OCI-LY7 (cell line): Measurements from ENCODE around the gene HLA-E.

Experiments
- EZH2phosphoT487 ChIP-seq: fragments of 200-600 bp; sonication (generic); IDR thresholded peaks from 2 replicates; pipeline ENCODE4 v1.6.1; 2018; ENCODE audit warnings: low read depth, borderline replicate concordance, mild to moderate bottlenecking, mixed run types, antibody characterized with exemption, low read length, moderate library complexity, mixed read lengths
- TF ChIP-seq, protein P1 (sequence below): fragments of 200-600 bp; sonication (generic); conservative IDR thresholded peaks from 2 replicates; pipeline ENCODE4 v1.5.1; 2014; ENCODE audit warnings: mild to moderate bottlenecking, antibody characterized with exemption, low read length, moderate library complexity, mixed read lengths

DNA sequence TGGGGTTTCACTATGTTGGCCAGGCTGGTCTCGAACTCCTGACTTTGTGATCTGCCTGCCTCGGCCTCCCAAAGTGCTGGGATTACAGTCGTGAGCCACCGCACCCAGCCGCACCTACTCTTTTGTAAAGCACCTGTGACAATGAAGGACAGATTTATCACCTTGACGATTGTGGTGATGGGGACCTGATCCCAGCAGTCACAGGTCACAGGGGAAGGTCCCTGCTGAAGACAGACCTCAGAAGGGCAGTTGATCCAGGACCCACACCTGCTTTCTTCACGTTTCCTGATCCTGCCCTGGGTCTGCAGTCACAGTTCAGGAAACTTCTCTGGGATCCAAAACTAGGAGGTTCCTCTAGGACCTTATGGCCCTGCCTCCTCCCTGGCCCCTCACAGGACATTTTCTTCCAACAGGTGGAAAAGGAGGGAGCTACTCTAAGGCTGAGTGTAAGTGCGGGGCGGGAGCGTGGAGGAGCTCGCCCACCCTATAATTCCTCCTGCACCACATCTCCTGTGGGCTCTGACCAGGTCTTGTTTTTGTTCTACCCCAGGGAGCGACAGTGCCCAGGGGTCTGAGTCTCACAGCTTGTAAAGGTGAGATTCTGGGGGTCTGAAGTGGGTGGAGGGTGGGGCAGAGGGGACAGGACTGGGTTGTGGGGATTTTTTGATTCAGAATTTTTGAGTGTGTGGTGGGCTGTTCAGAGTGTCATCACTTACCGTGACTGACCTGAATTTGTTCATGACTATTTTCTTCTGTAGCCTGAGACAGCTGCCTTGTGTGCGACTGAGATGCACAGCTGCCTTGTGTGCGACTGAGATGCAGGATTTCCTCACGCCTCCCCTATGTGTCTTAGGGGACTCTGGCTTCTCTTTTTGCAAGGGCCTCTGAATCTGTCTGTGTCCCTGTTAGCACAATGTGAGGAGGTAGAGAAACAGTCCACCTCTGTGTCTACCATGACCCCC, 3.0 kb downstream of the HLA-E start:
- TF ChIP-seq, protein P1, sequence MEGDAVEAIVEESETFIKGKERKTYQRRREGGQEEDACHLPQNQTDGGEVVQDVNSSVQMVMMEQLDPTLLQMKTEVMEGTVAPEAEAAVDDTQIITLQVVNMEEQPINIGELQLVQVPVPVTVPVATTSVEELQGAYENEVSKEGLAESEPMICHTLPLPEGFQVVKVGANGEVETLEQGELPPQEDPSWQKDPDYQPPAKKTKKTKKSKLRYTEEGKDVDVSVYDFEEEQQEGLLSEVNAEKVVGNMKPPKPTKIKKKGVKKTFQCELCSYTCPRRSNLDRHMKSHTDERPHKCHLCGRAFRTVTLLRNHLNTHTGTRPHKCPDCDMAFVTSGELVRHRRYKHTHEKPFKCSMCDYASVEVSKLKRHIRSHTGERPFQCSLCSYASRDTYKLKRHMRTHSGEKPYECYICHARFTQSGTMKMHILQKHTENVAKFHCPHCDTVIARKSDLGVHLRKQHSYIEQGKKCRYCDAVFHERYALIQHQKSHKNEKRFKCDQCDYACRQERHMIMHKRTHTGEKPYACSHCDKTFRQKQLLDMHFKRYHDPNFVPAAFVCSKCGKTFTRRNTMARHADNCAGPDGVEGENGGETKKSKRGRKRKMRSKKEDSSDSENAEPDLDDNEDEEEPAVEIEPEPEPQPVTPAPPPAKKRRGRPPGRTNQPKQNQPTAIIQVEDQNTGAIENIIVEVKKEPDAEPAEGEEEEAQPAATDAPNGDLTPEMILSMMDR: no peak
- no peak for TF ChIP-seq EZH2phosphoT487
